PC-3 (cell line): ENCODE results near the gene BLNK. TPM values are rescaled to one million over a fixed set of nuclear protein-coding genes. Genes with fewer than 3 reads are reported as not detected.

Experiments
- ATAC-seq: fragments of 200-7000 bp; cut with Tn5 transposase; 2 replicates; pipeline ENCODE4 v1.9.1; 2020; ENCODE audit warnings: mild to moderate bottlenecking, moderate library complexity
- BruUV-seq: library from RNA; stranded (reverse); fragments of 400-500 nt; replicated peaks from 2 replicates; lab custom pipeline; 2021; lab: Mats Ljungman, UMichigan
- CTCF ChIA-PET: fragments of 300-600 bp; sonication (Branson Sonifier 250); formaldehyde crosslinking; loops from one replicate; lab custom pipeline; 2022; ENCODE audit warnings: antibody characterized with exemption; lab: Charles Lee
- POLR2A ChIA-PET: fragments of 300-600 bp; sonication (Branson Sonifier 250); formaldehyde crosslinking; loops from one replicate; lab custom pipeline; 2022; ENCODE audit warnings: antibody characterized with exemption; ENCODE audit not compliant: unreplicated experiment; lab: Charles Lee
- DNase-seq: peaks from one replicate; pipeline ENCODE4 v3.0.0-alpha.2; 2015
- H2AFZ ChIP-seq: fragments of 300-600 bp; sonication (generic); 2 replicates; pipeline ENCODE4 v1.6.0; 2016; ENCODE audit warnings: antibody characterized with exemption, low read length
- H3F3A ChIP-seq: fragments of 300-600 bp; sonication (generic); one replicate; pipeline ENCODE4 v1.6.0; 2017; ENCODE audit warnings: antibody characterized with exemption, low read length, control low read depth, mild to moderate bottlenecking; ENCODE audit not compliant: unreplicated experiment
- H3K27ac ChIP-seq: fragments of 300-600 bp; sonication (generic); 2 replicates; pipeline ENCODE4 v1.5.1; 2016; ENCODE audit warnings: mild to moderate bottlenecking, low read length
- H3K27me3 ChIP-seq: fragments of 300-600 bp; sonication (generic); 2 replicates; pipeline ENCODE4 v1.6.1; 2016; ENCODE audit warnings: low read length, mixed read lengths
- H3K36me3 ChIP-seq: fragments of 300-600 bp; sonication (generic); 2 replicates; pipeline ENCODE4 v1.6.1; 2016; ENCODE audit warnings: low read depth, mixed run types, low read length, mixed read lengths
- H3K4me1 ChIP-seq: fragments of 300-600 bp; sonication (generic); 2 replicates; pipeline ENCODE4 v1.5.1; 2016; ENCODE audit warnings: low read length; ENCODE audit not compliant: insufficient read depth
- H3K4me2 ChIP-seq: fragments of 300-600 bp; sonication (generic); 2 replicates; pipeline ENCODE4 v1.6.0; 2016; ENCODE audit warnings: low read length
- H3K4me3 ChIP-seq: fragments of 300-600 bp; sonication (generic); 2 replicates; pipeline ENCODE4 v1.5.1; 2016; ENCODE audit warnings: mild to moderate bottlenecking, low read length, mixed read lengths
- H3K79me2 ChIP-seq: fragments of 300-600 bp; sonication (generic); 2 replicates; pipeline ENCODE4 v1.6.1; 2017; ENCODE audit warnings: low read length, mixed read lengths
- H3K9ac ChIP-seq: fragments of 300-600 bp; sonication (generic); 2 replicates; pipeline ENCODE4 v1.6.0; 2016; ENCODE audit warnings: mild to moderate bottlenecking, low read length
- H3K9me2 ChIP-seq: fragments of 300-600 bp; sonication (generic); replicated peaks from 2 replicates; pipeline ENCODE4 v1.6.1; 2016; ENCODE audit warnings: mixed run types, low read length, mixed read lengths
- H3K9me3 ChIP-seq: fragments of 300-600 bp; sonication (generic); 2 replicates; pipeline ENCODE4 v1.6.1; 2016; ENCODE audit warnings: low read length, mixed read lengths
- H4K20me1 ChIP-seq: fragments of 300-600 bp; sonication (generic); 2 replicates; pipeline ENCODE4 v1.6.1; 2016; ENCODE audit warnings: low read length, mixed read lengths
- EZH2 ChIP-seq: fragments of 300-600 bp; sonication (generic); IDR thresholded peaks from one replicate; pipeline ENCODE4 v1.6.1; 2017; ENCODE audit warnings: antibody characterized with exemption, mild to moderate bottlenecking, low read length; ENCODE audit not compliant: unreplicated experiment
- EZH2phosphoT487 ChIP-seq: fragments of 300-600 bp; sonication (generic); IDR thresholded peaks from 2 replicates; pipeline ENCODE4 v1.6.1; 2018; ENCODE audit warnings: mild to moderate bottlenecking, antibody characterized with exemption, low read length, borderline replicate concordance
- intact Hi-C: fragments of 100-400 bp; cut with micrococcal nuclease; formaldehyde crosslinking; loops from 2 replicates; pipeline ENCODE4 v1.9.0; 2023
- total RNA-seq: library from RNA; depleted of rRNA; stranded (reverse); fragments of >200 nt; gene quantifications from 2 replicates; pipeline ENCODE4 v1.2.3, GENCODE V29; 2014
- TF ChIP-seq, protein P1 (sequence below): fragments of 300-600 bp; sonication (generic); conservative IDR thresholded peaks from 2 replicates; pipeline ENCODE4 v1.5.1; 2017; ENCODE audit warnings: antibody characterized with exemption, low read depth, mild to moderate bottlenecking, low read length

Gene BLNK
- total RNA-seq, 1 experiment from 2014 or later, result not detected

DNA sequence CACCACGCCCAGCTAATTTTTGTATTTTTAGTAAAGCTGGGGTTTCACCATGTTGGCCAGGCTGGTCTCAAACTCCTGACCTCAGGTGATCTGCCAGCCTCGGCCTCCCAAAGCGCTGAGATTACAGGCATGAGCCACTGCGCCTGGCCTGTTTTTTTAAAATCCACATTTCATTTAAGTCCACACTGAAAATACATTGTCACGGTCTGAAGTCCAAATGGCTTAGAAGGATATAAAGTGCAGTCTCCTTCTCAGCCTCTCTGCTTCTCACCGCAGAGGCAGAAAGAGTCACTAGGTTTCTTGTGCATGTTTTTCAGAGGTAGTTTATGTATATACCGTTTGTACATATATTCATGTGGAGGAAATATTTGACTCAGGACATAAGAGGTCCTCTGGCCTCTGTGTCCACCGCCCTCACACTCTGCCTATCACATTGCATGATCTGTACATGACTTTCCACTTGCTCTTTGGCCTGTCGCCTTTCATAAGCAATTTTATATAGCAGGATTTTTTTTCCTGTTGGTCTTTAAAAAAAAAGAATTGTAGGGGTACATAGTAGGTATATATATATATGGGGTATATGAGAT is 42.9 kb downstream of the BLNK start:
- ChIA-PET CTCF (no interaction called here), POLR2A (no interaction called here)
- TF ChIP-seq, protein P1, sequence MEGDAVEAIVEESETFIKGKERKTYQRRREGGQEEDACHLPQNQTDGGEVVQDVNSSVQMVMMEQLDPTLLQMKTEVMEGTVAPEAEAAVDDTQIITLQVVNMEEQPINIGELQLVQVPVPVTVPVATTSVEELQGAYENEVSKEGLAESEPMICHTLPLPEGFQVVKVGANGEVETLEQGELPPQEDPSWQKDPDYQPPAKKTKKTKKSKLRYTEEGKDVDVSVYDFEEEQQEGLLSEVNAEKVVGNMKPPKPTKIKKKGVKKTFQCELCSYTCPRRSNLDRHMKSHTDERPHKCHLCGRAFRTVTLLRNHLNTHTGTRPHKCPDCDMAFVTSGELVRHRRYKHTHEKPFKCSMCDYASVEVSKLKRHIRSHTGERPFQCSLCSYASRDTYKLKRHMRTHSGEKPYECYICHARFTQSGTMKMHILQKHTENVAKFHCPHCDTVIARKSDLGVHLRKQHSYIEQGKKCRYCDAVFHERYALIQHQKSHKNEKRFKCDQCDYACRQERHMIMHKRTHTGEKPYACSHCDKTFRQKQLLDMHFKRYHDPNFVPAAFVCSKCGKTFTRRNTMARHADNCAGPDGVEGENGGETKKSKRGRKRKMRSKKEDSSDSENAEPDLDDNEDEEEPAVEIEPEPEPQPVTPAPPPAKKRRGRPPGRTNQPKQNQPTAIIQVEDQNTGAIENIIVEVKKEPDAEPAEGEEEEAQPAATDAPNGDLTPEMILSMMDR, result no peak
- TF ChIP-seq EZH2, result no peak
- no peak for TF ChIP-seq EZH2phosphoT487
- Histone ChIP-seq H3K9ac (no peak overlapping the region), H3K79me2 (no peaks in the 10 kb centered on the region), H3K27ac (no peak overlapping the region), H3K9me3 (no peaks in the 10 kb centered on the region), H3K4me3 (no peak overlapping the region), H2AFZ (no peak overlapping the region), H3K9me2 (no peaks in the 10 kb centered on the region), H3K4me1 (no peaks in the 10 kb centered on the region), H3K36me3 (no peaks in the 10 kb centered on the region), H4K20me1 (no peaks in the 10 kb centered on the region), H3K4me2 (no peak overlapping the region), H3K27me3 (peaks cover 4% of the 10 kb centered on the region; the same call in 1 of the 2 replicates), H3F3A (no peaks in the 10 kb centered on the region)
- ATAC-seq, result no peak
- intact Hi-C loops, result loop anchor here (10.0 kb wide), 1 partner anchor 66 kb away; no protein-coding TSS in a partner anchor
- no TSS peak for BruUV-seq
- no peak for DNase-seq

DNA sequence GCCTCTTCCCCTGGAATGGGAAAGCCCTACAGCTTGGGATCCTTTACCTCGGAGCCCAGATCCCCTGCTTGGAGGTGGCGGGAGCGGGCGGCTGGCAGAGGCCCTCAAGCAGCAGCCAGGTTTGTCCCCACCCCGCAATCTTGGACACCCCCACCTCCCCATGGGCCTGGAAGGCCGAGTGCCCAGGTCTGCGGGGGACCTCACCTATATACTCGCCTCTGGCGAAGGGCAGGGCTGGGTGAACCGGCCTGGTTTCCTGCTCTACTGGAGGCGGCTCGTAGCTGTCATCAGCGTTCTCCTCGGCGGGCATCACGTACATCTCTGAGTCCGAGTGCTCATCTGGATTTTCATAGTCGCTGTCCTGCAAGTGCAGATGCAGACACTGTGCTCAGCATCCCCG is 44.2 kb downstream of the BLNK start:
- Histone ChIP-seq H4K20me1 (no peaks in the 10 kb centered on the region), H3K27me3 (peaks cover 8% of the 10 kb centered on the region), H3K9me3 (no peaks in the 10 kb centered on the region), H3K4me2 (no peak overlapping the region), H3K9me2 (no peaks in the 10 kb centered on the region), H3F3A (no peaks in the 10 kb centered on the region), H3K4me1 (no peaks in the 10 kb centered on the region), H2AFZ (no peak overlapping the region), H3K27ac (no peak overlapping the region), H3K4me3 (no peak overlapping the region), H3K9ac (no peak overlapping the region), H3K36me3 (no peaks in the 10 kb centered on the region), H3K79me2 (no peaks in the 10 kb centered on the region)
- ChIA-PET POLR2A (no interaction called here), CTCF (no interaction called here)
- no TSS peak for BruUV-seq
- TF ChIP-seq EZH2 (no peak), EZH2phosphoT487 (no peak)
- TF ChIP-seq, protein P1, result no peak
- ATAC-seq (no peak), DNase-seq (no peak)
- intact Hi-C loops, result loop anchor here (10.0 kb wide), 1 partner anchor 68 kb away; no protein-coding TSS in a partner anchor

DNA sequence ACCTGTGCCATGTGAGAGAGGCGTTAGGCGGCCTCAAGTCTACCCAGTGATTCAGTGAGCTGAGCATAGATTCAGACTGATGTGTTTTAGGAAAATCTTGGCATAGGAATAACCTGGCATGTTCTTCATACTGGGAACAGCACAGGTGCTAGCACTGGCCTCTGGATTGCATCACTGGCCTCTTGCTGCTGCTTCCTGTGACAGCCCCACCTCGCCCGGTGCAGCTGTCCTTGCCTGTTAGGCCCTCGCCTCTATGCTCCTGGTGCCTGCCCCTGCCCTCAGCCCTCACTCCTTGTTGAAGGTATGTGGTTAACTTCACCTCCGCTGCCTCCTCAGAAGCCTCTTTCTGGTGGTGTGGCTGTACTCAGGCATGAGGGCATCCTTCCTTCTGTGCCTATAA is 46.2 kb downstream of the BLNK start:
- H3K9ac ChIP-seq, result no peak overlapping the region
- intact Hi-C loops, result loop anchor here (10.0 kb wide), 1 partner anchor 70 kb away; no protein-coding TSS in a partner anchor

More for the DNA sequence above, 46.2 kb downstream of the BLNK start:
- H3K4me2 ChIP-seq, result no peak overlapping the region
- BruUV-seq, result no TSS peak
- H3K4me1 ChIP-seq, result no peaks in the 10 kb centered on the region
- no peaks in the 10 kb centered on the region for H3K79me2 ChIP-seq
- no peaks in the 10 kb centered on the region for H3F3A ChIP-seq
- TF ChIP-seq EZH2 (no peak), EZH2phosphoT487 (no peak)
- TF ChIP-seq, protein P1, result no peak
- H2AFZ ChIP-seq, result no peak overlapping the region
- no peaks in the 10 kb centered on the region for H4K20me1 ChIP-seq
- no peaks in the 10 kb centered on the region for H3K36me3 ChIP-seq
- ChIA-PET CTCF (no interaction called here), POLR2A (no interaction called here)
- peaks cover 24% of the 10 kb centered on the region for H3K27me3 ChIP-seq
- no peak overlapping the region for H3K4me3 ChIP-seq
- no peaks in the 10 kb centered on the region for H3K9me3 ChIP-seq
- DNase-seq (no peak), ATAC-seq (no peak)
- H3K9me2 ChIP-seq, result no peaks in the 10 kb centered on the region
- H3K27ac ChIP-seq, result no peak overlapping the region
